ENCODE data around the gene GPS1. TPM values are rescaled to one million over a fixed set of nuclear protein-coding genes. Genes with fewer than 3 reads are reported as not detected.

GPS1 gene
- total and polyA plus RNA-seq, 11 donors: 76.7 to 151 (median 85.0) TPM

- peaks cover 0 to 96% (median 83%) of the 10 kb centered on the region in 9 donors for H3K36me3 ChIP-seq
- 78 to 90% (median 82%) methylated on average over 8 to 17 of the region's 17 CpGs for WGBS, 4 donors
- no peak overlapping the region for H3K4me3 ChIP-seq
- H3K4me1 ChIP-seq: peaks cover 0 to 7% (median 4%) of the 10 kb centered on the region in 12 donors
- no peaks in the 10 kb centered on the region for H3K27me3 ChIP-seq
- intact Hi-C loops (cut with DNase I): loop anchor here in 1 of 10 donors (5.0 kb wide), 1 partner anchor 39 kb away; the partner anchor contains the start of gene FASN
- DNase-seq (peak in 1 of 5 donors; percentile 53), ATAC-seq (no peak)
- no peaks in the 10 kb centered on the region for H3K9me3 ChIP-seq
- TF ChIP-seq CTCF (IDR thresholded peaks at IDR 0.05) (no peak), POLR2A (IDR thresholded peaks at IDR 0.05) (no peak)
- H3K27ac ChIP-seq: no peak overlapping the region
These were observed 6.6 kb downstream of the GPS1 start for GRCh38 chr17:82058230-82058854.

GRCh38 chr17:82058855-82059249, 7.2 kb downstream of the GPS1 start:
- 77 to 84% (median 81%) methylated on average over 10 of the region's 10 CpGs for whole genome bisulfite sequencing, 4 donors
- peak in 2 of 5 donors; percentile 16 to 53 for DNase-seq

DNA sequence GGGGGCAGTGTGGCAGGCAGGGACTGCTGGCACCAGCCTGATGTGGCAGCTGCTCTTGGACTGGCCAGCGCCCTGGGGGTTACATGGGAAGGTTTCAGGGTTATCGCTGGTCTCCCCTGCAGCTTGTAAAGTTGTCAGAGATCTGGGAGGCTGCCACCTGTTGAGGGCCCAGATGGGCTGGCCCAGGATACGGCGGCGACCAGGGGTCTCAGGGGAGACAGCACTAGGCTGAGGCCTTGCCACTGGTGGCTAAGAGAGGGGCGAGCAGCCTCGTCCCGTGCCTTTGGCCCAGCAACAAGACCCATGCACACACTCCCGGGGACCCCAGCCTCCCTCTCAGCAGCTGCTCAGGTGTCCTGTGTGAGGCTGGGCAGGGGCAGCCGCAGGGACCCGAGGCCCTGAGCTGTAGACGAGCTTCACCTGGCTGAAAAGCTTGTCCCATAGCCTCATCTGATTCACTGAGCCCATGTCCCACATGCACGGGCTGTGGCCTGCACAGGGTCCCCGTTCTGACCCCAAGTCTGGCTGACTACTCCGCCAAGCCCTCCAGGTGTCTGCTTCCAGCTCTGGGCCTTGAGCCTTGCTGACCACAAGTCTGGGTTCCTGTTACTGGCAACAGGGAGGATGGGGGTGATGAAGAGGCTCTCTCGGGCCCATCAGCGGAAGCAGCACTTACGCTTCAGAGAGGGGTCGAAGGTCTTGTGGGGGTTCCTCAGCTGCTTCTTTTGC, 7.7 kb downstream of the GPS1 start:
- intact Hi-C loops (cut with DNase I): loop anchor here in 1 of 10 donors (5.0 kb wide), 1 partner anchor 38 kb away; the partner anchor contains the start of gene FASN
- DNase-seq (peak in 3 of 5 donors; percentile 21 to 62 (median 27)), ATAC-seq (no peak)
- Histone ChIP-seq H3K4me3 (no peak overlapping the region), H3K9me3 (no peaks in the 10 kb centered on the region), H3K27ac (no peak overlapping the region), H3K36me3 (peaks cover 0 to 94% (median 77%) of the 10 kb centered on the region in 9 donors), H3K27me3 (no peaks in the 10 kb centered on the region), H3K4me1 (peaks cover 0 to 8% (median 5%) of the 10 kb centered on the region in 12 donors)
- TF ChIP-seq CTCF (IDR thresholded peaks at IDR 0.05): no peak
- no peak for TF ChIP-seq POLR2A (IDR thresholded peaks at IDR 0.05)
- WGBS, 4 donors: 76 to 85% (median 80%) methylated on average over 10 to 19 of the region's 19 CpGs

More at GRCh38 chr17:82058855-82059249, 7.2 kb downstream of the GPS1 start:
- H3K36me3 ChIP-seq: peaks cover 0 to 97% (median 81%) of the 10 kb centered on the region in 9 donors
- peaks cover 0 to 3% (median under 1%) of the 10 kb centered on the region in 12 donors for H3K4me1 ChIP-seq
- H3K4me3 ChIP-seq: no peak overlapping the region
- ATAC-seq: no peak
- no peak overlapping the region for H3K27ac ChIP-seq
- intact Hi-C loops (cut with DNase I): loop anchor here in 1 of 10 donors (5.0 kb wide), 1 partner anchor 38 kb away; the partner anchor contains the start of gene FASN
- TF ChIP-seq CTCF (IDR thresholded peaks at IDR 0.05) (no peak), POLR2A (IDR thresholded peaks at IDR 0.05) (no peak)
- H3K9me3 ChIP-seq: no peaks in the 10 kb centered on the region
- H3K27me3 ChIP-seq: no peaks in the 10 kb centered on the region

GRCh38 chr17:82060001-82060380, 8.3 kb downstream of the GPS1 start:
- DNase-seq (peak in 1 of 5 donors; percentile 47), ATAC-seq (no peak)
- intact Hi-C loops (cut with DNase I): no loop called here
- no peaks in the 10 kb centered on the region for H3K9me3 ChIP-seq
- no peak for TF ChIP-seq CTCF (IDR thresholded peaks at IDR 0.05)
- TF ChIP-seq POLR2A (IDR thresholded peaks at IDR 0.05): no peak
- no peak overlapping the region for H3K4me3 ChIP-seq
- H3K36me3 ChIP-seq: peaks cover 0 to 89% (median 72%) of the 10 kb centered on the region in 9 donors
- no peaks in the 10 kb centered on the region for H3K27me3 ChIP-seq
- 81 to 87% (median 85%) methylated on average over 9 to 16 of the region's 16 CpGs for WGBS, 4 donors
- no peak overlapping the region for H3K27ac ChIP-seq
- H3K4me1 ChIP-seq: peaks cover 0 to 14% (median 10%) of the 10 kb centered on the region in 12 donors
